ENCODE results near the gene GH2. TPM values are rescaled to one million over a fixed set of nuclear protein-coding genes. Genes with fewer than 3 reads are reported as not detected.

The GH2 gene
- total and polyA plus RNA-seq, 2 donors (not counting 3 experiments of a cell fraction or from before 2014, with no cell fraction given): not detected

GRCh38 chr17:63837962-63838600 is 43.7 kb downstream of the GH2 start:
- BruUV-seq (replicated peaks): no TSS peak
- H3K36me3 ChIP-seq (ENCODE audit: control insufficient read depth in 2 of 2, extremely low read depth in 1 of 2, insufficient read depth in 2 of 2, low read length in 2 of 2): peaks cover 6 to 17% of the 10 kb centered on the region in 2 experiments
- no peaks in the 10 kb centered on the region for H4K20me1 ChIP-seq (replicated peaks; ENCODE audit: control insufficient read depth, extremely low read depth, insufficient read depth, low read length)
- ChIA-PET CTCF (interaction anchor here (0.9 kb wide), 1 partner anchor 28 kb away, joined by 3 read pairs; no protein-coding TSS in a partner anchor), POLR2A (no interaction called here)
- no peak for TF ChIP-seq POLR2A (IDR thresholded peaks at IDR 0.05; ENCODE audit: low read depth, low read length)
- TF ChIP-seq, protein P1, sequence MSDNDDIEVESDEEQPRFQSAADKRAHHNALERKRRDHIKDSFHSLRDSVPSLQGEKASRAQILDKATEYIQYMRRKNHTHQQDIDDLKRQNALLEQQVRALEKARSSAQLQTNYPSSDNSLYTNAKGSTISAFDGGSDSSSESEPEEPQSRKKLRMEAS (IDR thresholded peaks at IDR 0.05; ENCODE audit: insufficient read depth, insufficient read length): no peak
- TF ChIP-seq CTCF (IDR thresholded peaks at IDR 0.05; ENCODE audit: extremely low read depth in 1 of 2, insufficient read depth in 1 of 2, low read depth in 1 of 2, low read length in 2 of 2): no peak
- no peak for TF ChIP-seq FOS (IDR thresholded peaks at IDR 0.05; ENCODE audit: borderline replicate concordance, insufficient read depth, low read length)
- no peak for TF ChIP-seq EZH2 (IDR thresholded peaks at IDR 0.05; ENCODE audit: borderline replicate concordance, low read depth, low read length, severe bottlenecking)
- no peak for TF ChIP-seq MYC (IDR thresholded peaks at IDR 0.05; ENCODE audit: low read depth, low read length)
- no peak for TF ChIP-seq GATA2 (IDR thresholded peaks at IDR 0.05; ENCODE audit: insufficient read depth, insufficient read length, low read depth, low read length)
- TF ChIP-seq JUN (IDR thresholded peaks at IDR 0.05; ENCODE audit: borderline replicate concordance, insufficient read depth, insufficient read length, low read depth): no peak
- TF ChIP-seq POLR2AphosphoS5 (IDR thresholded peaks at IDR 0.05; ENCODE audit: insufficient read depth, low read depth, low read length): no peak
- H3K79me2 ChIP-seq (ENCODE audit: control insufficient read depth, insufficient read depth, low read length): peaks cover 43% of the 10 kb centered on the region
- FAIRE-seq: no peak
- H3K9me3 ChIP-seq (replicated peaks; ENCODE audit: control insufficient read depth, insufficient read depth, low read length): no peaks in the 10 kb centered on the region
- no peaks in the 10 kb centered on the region for H3K27me3 ChIP-seq (ENCODE audit: control insufficient read depth in 2 of 2, insufficient read depth in 2 of 2, low read length in 2 of 2)
- H3K9ac ChIP-seq (replicated peaks; ENCODE audit: extremely low read depth, insufficient read depth, low read length): no peak overlapping the region
- H3K4me1 ChIP-seq (ENCODE audit: control insufficient read depth, extremely low read depth, insufficient read depth, low read length): peaks cover 17% of the 10 kb centered on the region
- no peak for DNase-seq (ENCODE audit: low read depth, low spot score)
- H3K4me3 ChIP-seq (replicated peaks in 1 of 3; ENCODE audit: insufficient read depth in 1 of 3, low read depth in 1 of 3, low read length in 3 of 3): no peak overlapping the region
- no peak overlapping the region for H3K27ac ChIP-seq (ENCODE audit: insufficient read depth, low read depth, low read length)
- H3K9me1 ChIP-seq (replicated peaks; ENCODE audit: control insufficient read depth, extremely low read depth, insufficient read depth, low read length): no peaks in the 10 kb centered on the region
- intact Hi-C loops (cut with micrococcal nuclease) (no loop called here), dilution Hi-C loops (cut with MboI; ENCODE audit: extremely low pct_ligation_motif_present, low sequenced_read_pairs) (no loop called here)
- no peak overlapping the region for H2AFZ ChIP-seq (ENCODE audit: low read depth, low read length)
- no peak overlapping the region for H3K4me2 ChIP-seq (ENCODE audit: insufficient read depth, low read length)
